ENCODE data around the gene LRRC8E. TPM values are rescaled to one million over a fixed set of nuclear protein-coding genes. Genes with fewer than 3 reads are reported as not detected.

The LRRC8E gene
- 0.77 and 1.1 TPM in 2 replicates for total RNA-seq

DNA sequence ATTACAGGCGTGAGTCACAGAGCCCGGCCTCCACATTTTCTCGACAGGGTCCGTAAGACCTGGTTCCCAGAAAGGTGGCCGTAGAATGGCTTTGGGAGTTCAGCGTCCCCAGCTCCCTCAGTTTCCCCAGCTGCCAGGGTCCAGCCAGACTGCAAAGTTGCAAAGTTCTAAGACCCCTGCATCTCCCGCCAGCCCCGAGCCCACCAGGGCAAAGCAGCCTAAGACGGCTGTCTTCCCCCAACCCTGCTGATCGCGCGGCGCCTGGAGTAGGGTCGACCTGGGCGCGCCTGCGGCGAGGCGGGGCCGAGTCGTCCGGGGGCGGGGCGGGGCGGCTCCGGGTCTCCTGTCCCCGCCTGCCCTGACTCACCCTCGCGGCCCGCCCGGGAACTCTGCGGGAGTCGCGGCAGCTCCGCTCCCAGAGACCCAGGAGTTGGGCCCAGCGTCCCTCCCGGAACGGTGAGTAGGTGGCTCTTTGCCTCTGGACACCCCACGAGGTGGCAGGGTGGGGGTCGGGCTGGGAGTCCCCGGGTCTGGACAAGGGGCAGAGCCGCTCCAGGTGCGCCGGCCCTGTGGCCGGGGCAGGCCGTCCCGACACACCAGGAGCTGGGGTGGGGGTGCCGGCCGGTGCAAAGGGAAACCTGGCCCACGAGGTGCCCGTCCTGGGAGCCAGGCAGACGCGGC lies at the start of gene LRRC8E:
Gene LRRC8E, plus strand, starts transcription at position 366 of the 681 bp plus-strand sequence. CDS start 7,094 bp downstream, outside the sequence.
- peak in 1 of 2 donors; percentile 44 for DNase-seq (ENCODE audit: low read depth in 2 of 2)

DNA sequence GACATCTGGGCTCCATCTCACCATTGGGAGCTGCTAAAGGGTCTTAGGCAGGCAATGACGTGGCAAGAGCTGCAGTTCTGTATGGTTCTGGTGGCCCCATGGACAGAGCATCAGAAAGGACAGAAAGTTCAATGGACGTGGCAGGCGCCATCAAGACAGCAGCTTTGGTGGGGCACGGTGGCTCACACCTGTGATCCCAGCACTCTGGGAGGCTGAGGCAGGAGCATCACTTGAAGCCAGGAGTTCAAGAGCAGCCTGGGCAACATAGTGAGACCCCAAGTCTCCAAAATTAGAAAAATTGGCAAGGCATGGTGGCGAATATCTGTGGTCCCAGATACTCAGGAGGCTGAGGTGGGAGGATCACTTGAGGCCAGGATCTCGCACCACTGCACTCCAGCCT lies 48.8 kb upstream of the LRRC8E start:
- no peak for DNase-seq (ENCODE audit: low read depth in 2 of 2)

DNA sequence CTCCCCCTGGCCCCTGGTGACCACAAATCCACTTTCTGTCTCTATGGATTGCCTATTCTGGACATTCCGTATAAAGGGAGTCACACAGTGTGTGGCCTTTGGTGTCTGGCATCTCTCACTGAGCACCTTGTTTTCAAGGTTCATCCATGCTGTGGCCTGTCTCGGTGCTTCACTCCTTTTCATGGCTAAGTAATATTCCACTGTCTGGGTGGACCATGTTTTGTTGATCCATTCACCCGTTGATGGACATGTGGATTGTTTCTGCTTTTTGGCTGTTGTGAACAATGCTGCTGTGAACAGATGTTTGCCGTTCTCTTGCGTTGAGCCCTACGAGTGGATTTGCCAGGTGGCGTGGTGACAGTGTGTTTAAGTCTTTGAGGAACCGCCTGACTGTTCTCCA lies 47.7 kb upstream of the LRRC8E start:
- DNase-seq (ENCODE audit: low read depth in 2 of 2), result no peak

DNA sequence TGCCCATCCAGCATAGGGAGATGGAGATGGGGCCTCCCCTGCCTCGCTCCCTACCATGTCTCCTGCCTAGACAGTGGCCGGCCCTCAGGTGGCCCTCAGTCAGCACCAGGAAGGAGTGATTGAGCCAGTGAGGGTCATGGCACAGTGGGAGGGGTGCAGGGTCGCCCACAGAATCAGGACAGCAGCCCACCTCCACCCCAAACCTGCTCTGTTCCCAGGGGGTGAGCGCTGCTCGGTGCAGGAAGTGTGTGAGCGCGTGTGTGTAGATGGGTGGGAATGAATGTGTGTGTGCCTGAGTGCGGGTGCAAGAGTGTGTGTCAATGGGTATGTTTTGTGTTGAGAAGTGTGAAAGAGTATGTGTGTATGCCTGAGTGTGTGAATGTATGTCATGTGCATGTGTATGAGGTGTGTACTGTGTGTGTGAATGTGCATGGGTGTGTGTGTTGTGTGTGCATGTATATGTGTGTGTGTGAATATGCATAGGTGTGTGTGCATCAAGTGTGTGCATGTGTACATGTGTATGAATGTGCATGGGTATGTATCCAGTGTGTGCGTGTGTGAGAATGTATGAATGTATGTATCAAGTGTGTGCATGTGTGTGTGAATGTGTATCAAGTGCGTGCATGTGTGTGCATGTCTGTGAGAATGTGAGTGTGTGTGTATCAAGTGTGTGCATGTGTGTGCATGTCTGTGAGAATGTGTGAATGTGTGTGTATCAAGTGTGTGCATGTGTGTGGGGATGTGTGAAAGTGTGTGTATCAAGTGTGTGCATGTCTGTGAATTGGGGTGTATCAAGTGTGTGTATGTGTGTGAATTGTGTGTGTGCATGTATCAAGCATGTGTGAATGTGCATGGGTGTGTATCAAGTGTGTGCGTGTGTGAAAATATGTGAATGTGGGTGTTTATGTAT lies 46.3 kb upstream of the LRRC8E start:
- DNase-seq (ENCODE audit: low read depth in 2 of 2), result no peak

DNA sequence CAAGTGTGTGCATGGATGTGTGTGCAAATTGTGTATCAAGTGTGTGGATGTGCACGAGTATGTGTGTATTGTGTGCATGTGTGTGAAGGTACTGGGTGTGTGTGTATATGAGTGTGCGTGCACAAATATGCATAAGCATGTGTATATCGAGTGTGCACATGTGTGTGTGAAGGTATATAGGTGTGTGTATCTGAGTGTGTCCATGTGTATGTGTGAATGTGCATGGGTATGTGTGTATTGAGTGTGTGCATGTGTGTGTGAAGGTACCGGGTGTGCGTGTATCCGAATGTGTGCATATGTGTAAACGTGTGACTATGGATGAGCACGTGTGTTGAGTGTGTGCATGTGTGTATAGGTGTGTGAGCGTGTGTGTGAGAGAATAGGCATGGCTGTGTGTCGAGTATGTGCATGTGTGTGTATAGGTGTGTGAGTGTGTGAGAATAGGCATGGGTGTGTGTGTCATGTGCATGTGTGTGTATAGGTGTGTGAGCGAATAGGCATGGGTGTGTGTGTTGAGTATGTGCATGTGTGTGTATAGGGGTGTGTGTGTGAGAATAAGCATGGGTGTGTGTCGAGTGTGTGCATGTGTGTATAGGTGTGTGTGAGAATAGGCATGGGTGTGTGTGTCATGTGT lies 45.5 kb upstream of the LRRC8E start:
- no peak for DNase-seq (ENCODE audit: low read depth in 2 of 2)

DNA sequence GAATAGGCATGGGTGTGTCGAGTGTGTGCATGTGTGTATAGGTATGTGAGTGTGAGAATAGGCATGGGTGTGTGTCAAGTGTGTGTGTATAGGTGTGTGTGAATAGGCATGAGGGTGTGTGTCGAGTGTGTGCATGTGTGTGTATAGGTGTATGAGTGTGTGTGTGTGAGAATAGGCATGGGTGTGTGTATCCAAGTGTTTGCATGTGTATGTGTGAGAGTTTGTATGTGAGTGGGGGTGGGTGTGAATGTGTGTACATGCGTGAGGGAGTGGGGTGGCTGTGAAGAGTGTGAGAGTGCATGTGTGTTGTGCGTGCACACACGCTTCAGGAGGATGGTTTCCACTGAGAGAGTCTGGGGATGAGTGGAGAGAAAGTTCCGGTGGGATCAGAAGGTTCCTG lies 44.8 kb upstream of the LRRC8E start:
- DNase-seq (ENCODE audit: low read depth in 2 of 2), result no peak

DNA sequence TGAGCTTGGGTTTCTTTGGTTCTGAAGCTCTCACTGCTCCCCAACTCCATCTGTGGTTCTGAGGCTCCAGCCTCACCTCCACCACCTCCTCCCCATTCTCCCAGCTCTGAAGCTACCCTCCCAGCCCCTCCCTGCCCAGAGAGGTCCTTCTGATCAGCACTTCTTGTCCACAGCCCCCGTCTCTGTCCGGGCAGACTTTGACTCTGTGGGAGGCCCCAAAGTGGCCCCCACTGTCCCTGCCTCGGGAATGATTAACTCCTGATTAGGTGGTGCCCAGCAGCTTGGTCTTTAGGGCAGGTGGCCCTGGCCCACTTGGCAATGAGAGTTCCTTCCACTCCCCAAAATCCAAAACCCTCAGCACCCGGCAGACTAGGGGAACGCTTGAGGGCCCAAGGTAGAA lies 43.9 kb upstream of the LRRC8E start:
- DNase-seq (ENCODE audit: low read depth in 2 of 2), result no peak

DNA sequence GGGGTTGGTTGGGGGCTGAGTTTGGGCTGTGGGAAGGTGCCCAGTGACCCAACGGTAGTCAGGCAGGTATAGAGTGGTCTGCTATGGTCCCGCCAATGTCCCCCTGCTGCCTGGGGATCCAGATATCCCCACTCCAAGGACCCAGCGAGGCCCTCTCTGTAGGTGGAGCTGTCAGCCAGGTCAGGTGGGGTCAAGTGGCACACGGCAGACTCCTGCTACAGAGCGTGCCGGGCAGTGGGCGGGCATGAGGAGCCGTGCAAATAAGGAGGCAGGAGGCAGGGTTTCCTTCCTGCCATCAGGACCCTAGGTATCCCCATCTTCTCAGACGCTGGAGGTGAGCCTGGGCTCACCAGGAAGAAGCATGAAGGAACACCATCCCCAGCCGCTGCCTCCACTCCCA lies 43.4 kb upstream of the LRRC8E start:
- DNase-seq (ENCODE audit: low read depth in 2 of 2), result no peak

DNA sequence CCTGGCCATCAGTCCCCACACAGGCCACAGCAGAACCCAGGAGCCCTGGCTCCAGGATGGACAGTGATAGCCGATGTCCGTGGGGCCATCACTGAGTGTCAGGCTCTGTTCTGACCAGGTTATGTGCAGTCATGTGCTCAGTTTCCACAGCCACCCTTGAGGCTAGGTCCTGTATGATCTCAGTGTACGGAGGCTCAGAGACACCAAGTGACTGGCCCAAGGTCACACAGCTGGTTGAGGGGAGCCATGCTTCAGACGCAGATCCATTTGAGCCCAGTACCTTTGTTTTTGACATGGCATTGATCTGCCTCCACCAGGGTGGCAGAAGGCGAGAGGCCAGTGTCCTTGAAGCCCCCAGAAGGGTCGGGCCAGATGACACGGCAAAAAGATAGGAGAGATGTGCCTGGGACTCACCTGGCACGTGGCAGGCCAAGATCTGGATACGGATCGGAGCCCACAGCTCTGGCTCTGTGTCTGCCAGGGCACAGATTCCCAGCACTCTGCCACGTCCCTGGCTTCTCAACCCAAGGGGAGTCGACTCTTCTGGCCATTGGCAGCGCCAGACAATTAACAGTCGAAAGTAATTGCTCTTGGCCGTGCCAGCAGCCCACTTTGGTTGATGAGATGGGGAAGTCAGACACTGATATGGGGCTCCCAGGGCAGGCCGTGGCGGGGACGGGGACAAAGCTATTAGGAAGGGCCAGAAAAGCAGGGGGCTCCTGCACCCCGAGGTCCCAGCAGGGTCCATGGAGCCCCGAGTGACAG lies 42.7 kb upstream of the LRRC8E start:
- no peak for DNase-seq (ENCODE audit: low read depth in 2 of 2)

DNA sequence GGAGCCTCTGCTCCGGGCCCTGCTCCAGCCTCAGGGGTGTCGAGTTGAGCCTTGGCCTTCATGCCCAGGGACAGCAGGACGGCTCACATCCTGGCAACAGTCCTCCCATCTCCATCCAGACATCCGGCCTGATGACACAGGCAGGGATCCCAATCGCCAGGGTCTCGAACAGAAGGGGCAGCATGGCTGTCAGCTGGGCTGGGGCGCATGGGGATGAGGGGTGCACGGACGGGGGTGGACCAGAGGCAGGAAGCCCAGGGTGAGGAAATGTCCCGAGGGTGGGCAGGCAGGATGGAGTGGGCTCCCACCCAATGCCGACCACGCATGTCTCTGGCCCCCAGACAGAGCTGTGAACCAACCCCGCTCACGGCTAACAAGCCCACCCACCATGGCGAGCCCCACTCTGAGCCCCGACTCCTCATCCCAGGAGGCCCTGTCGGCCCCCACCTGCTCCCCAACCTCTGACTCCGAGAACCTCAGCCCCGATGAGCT lies 42.1 kb upstream of the LRRC8E start:
- no peak for DNase-seq (ENCODE audit: low read depth in 2 of 2)

DNA sequence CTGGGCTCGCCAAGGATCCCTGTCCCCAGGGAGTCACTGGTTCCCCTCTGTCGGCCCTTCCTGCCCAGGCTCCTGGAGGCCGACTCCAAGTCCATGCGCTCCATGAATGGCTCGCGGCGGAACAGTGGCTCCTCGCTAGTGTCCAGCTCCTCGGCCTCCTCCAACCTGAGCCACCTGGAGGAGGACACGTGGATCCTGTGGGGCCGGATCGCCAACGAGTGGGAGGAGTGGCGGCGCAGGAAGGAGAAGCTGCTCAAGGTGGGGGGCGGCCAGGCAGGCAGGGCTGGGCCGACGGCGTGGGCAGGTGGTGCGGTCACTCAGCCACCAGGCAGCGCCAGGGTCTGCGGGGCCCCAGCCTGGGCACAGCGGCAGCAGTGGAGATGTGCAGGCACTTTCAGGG lies 40.6 kb upstream of the LRRC8E start:
- DNase-seq (ENCODE audit: low read depth in 2 of 2), result no peak

DNA sequence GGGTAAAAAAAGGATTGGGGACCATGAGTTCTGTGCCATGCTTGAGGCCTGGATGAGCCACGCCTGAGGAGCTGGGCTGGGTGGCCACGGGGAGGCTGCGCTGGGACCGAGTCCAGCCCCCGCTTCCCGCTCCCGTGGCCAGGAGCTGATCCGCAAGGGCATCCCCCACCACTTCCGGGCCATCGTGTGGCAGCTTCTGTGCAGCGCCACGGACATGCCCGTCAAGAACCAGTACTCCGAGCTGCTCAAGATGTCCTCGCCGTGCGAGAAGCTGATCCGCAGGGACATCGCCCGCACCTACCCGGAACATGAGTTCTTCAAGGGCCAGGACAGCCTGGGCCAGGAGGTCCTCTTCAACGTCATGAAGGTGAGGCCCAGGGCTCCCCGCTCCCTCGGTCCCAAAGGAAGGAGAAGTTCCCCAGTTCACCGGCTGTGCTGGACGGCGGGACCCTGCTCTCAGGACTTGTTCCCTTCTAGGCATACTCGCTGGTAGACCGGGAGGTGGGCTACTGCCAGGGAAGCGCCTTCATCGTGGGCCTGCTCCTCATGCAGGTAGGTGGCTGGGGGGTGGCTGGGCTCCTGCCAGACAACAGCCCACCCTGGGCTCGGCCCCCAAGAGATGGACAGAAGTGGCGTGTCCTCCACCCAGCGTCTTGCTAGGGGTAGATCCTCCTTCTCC lies 39.4 kb upstream of the LRRC8E start:
- DNase-seq (ENCODE audit: low read depth in 2 of 2), result no peak

DNA sequence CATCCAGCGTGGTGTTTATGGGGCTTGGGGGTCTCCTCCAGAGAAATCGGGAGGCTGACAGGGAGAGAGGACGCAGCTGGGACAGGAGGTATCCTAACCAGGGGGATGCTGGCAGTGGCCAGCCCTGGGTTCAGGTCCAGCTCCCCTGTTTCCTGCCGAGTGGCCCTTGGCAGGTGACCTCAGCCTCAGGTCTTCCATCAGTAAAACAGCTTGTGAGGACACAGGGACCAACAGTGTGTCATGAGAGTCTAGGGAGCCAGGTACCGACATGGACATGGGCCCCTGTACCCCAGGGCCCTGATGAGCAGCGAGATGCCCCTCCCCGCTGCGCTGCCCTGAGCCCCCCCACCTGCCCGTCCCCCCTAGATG lies 38.7 kb upstream of the LRRC8E start:
- DNase-seq (ENCODE audit: low read depth in 2 of 2), result no peak

DNA sequence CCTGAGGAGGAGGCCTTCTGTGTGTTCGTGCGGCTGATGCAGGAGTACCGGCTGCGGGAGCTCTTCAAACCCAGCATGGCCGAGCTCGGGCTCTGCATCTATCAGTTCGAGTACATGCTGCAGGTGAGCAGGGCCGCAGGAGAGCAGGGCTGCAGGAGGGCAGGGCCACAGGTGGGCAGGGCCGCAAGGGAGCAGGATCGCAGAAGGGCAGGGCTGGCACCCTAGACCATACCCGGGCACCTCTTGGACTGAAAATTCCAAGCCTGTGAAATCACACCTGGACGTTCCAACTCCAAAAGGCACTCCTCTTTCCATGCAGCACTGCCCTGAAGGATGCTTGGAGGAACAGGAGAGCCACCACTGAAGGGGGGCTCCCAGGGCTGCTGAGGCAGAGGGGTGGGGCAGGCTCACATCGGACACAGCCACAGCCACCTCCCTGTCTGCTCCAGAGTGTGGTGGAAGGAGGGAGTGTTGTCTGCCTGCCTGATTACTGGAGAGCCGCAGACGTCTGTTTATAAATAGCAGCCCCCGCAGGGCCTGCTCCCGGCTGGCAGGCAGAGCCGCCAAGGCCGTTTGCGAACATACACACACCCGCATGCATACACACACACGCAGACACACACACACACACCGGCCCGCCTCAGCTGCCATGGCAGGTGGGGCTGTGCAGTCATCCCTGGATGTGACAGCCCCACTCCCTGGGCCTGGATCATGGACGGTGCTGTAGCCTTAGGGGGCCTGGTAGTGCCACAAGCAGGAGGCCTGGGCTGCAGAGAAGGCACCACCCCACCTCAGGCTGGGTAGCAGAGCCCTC lies 38.1 kb upstream of the LRRC8E start:
- DNase-seq (ENCODE audit: low read depth in 2 of 2), result no peak

DNA sequence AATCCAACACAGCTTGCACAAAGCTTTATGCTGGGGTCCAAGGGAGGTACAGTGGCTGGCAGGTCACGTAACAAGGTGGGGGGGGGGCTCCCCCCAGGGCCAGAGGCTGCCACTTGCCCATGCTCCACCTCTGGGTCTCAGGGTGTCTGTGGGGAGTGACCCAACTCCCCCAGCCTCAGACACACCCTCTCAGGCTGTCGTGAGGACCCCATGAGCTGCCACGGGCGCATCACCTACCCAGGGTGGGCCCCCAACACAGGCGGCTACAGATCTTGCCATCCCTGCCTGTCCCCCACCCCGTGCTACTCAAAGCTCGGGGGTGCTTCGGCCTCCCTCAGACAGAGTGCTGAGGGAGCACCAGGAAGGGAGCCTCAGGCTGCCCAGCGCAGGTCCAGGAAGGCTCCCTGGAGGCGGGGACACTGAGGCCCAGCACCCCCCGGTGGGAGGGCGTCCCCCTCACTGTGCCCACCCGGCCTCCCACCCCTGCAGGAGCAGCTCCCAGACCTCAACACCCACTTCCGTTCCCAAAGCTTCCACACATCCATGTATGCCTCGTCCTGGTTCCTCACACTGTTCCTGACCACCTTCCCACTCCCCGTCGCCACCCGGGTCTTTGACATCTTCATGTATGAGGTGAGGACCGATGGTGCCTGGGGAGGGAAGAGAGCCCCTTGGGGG lies 37.2 kb upstream of the LRRC8E start:
- no peak for DNase-seq (ENCODE audit: low read depth in 2 of 2)

DNA sequence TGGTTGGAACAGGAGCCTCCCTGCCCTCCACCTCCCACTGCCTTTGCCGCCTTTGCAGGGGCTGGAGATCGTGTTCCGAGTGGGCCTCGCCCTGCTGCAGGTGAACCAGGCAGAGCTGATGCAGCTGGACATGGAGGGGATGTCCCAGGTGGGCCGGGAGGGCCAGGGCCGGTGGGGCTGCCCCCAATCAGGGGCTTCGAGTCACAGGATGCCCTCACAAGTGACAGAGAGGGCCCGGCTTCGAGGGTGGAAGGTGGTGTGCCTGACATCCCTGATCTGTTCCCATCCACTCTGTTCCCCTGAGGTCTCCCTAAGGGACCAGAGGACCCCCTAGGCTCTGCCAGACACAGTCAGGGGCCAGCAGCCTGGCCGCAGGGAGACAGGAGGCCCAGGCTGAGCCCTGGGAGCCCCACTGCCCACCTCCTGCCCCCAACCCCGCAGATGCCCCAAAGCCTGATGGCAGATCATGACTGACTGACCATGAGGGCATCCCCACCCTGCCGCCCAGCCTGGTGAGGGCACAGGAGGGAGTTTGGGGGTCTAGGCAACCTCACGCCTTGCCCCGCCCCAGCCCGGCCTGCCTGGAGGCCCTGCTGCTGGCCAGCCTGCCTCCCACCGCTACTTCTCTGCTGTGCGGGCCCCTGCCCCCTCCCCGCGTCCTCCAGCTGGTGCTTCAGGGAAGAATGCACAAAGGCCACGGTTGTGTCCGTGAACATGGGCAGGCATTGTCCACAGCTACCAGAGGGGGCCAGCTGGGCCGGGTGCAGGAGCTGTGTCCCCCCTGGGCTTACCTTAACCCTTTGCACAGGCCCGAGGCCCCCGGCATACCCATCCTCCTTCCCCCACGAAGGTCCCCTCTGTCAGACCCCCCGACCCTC lies 36.4 kb upstream of the LRRC8E start:
- no peak for DNase-seq (ENCODE audit: low read depth in 2 of 2)

DNA sequence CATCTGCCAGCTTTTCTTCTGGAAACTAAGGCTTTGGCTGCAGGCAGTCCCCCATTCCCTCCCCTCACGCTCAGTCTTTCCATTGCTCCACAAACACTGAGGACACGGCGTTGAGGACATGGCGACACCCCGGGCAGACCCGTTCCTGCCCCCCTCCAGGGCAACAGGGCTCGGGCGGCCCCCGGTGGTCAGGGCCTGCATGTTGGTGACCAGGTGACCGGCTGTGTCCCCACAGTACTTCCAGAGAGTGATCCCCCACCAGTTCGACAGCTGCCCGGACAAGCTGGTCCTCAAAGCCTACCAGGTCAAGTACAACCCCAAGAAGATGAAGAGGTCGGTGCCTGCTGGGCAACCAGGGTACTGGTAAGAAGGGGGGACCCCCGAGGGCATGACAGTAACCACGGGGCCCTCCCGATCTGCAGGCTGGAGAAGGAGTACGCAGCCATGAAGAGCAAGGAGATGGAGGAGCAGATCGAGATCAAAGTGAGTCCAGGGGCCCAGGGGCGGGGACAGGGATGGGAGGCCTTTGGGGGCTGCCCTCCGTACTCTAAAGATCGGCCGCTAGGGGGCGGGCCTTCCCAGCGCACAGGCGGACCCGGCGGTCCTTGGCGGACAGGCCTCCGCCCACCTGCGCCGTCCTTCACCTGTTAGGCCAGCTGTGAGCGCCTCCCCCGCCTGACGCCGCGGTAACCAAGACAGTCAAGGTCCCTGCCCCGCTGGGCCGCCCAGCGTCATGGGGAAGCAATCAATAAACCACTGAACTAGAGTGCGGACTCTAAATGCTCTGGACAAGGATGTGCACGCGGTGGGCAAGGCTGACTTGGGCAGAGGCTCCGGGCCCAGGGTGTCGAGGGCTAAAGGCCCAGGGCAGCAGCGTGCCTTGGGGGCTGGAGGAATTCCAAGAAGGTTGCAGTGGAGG lies 35.2 kb upstream of the LRRC8E start:
- DNase-seq (ENCODE audit: low read depth in 2 of 2), result peak in 1 of 2 donors; percentile 72

DNA sequence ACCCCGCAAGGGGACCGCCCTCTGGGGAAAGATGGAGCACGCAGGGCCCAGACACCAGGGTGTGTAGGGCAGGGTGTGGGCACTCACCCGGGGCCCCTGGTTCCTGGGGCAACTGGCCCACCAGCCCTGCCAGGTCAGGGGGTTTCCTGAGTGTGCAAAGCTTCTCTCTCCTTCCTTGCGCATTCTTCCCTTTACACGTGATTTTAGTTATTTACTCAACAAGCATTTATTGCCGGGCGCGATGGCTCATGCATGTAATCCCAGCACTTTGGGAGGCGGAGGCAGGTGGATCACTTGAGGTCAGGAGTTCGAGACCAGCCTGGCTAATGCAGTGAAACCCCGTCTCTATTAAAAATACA lies 34.6 kb upstream of the LRRC8E start:
- DNase-seq (ENCODE audit: low read depth in 2 of 2), result no peak

Measured in dermis microvascular lymphatic vessel endothelial cell (primary cell).